NB4 (cell line): ENCODE results near the gene COPS7A.

Source experiments
- POLR2A ChIP-seq: IDR thresholded peaks from 2 replicates; pipeline ENCODE4 v1.6.1; 2011; ENCODE audit warnings: mild to moderate bottlenecking; ENCODE audit not compliant: insufficient read length; ENCODE audit errors: extremely low read depth
- TF ChIP-seq, protein P1 (sequence below): IDR thresholded peaks from one replicate; pipeline ENCODE4 v1.5.1; 2012; ENCODE audit warnings: low read depth, low read length
- TF ChIP-seq, protein P2 (sequence below): IDR thresholded peaks from 2 replicates; pipeline ENCODE4 v1.6.1; 2011; ENCODE audit warnings: low read depth, low read length

DNA sequence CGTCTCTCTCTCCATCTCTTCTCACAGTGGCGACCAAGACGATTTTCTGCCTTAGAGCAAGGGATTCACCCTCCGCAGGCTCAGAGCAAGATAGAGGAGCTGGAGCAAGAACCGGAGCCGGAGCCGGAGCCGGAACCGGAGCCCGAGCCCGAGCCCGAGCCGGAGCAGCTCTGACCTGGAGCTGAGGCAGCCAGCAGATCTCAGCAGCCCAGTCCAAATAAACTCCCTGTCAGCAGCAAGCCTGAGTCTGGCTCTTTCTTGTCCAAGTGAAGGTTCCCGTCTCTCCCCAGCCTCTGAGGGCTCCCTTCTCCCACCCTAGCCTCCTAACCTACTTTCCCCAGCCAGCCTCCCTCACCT lies 54.3 kb downstream of the COPS7A start:
- TF ChIP-seq, protein P1, sequence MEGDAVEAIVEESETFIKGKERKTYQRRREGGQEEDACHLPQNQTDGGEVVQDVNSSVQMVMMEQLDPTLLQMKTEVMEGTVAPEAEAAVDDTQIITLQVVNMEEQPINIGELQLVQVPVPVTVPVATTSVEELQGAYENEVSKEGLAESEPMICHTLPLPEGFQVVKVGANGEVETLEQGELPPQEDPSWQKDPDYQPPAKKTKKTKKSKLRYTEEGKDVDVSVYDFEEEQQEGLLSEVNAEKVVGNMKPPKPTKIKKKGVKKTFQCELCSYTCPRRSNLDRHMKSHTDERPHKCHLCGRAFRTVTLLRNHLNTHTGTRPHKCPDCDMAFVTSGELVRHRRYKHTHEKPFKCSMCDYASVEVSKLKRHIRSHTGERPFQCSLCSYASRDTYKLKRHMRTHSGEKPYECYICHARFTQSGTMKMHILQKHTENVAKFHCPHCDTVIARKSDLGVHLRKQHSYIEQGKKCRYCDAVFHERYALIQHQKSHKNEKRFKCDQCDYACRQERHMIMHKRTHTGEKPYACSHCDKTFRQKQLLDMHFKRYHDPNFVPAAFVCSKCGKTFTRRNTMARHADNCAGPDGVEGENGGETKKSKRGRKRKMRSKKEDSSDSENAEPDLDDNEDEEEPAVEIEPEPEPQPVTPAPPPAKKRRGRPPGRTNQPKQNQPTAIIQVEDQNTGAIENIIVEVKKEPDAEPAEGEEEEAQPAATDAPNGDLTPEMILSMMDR = no peak
- no peak for TF ChIP-seq POLR2A
- TF ChIP-seq, protein P2, sequence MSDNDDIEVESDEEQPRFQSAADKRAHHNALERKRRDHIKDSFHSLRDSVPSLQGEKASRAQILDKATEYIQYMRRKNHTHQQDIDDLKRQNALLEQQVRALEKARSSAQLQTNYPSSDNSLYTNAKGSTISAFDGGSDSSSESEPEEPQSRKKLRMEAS = no peak
